ENCODE data around the gene SLC17A8. TPM values are rescaled to one million over a fixed set of nuclear protein-coding genes. Genes with fewer than 3 reads are reported as not detected.

The SLC17A8 gene
- polyA plus RNA-seq, 3 donors, result not detected

- H3K36me3 Mint-ChIP-seq, result no peaks in the 10 kb centered on the region
- peaks cover 0 to 3% (median 0%) of the 10 kb centered on the region in 7 donors for H3K9me3 Mint-ChIP-seq
- Histone ChIP-seq H3K79me2 (ENCODE audit: insufficient read depth, low read length) (no peaks in the 10 kb centered on the region), H4K20me1 (ENCODE audit: insufficient read depth, low read length) (no peaks in the 10 kb centered on the region), H3K27me3 (ENCODE audit: control insufficient read depth in 2 of 2, insufficient read depth in 2 of 2, low read length in 2 of 2) (no peaks in the 10 kb centered on the region), H3K4me1 (ENCODE audit: control insufficient read depth in 1 of 2, insufficient read depth in 2 of 2, low read length in 2 of 2) (no peaks in the 10 kb centered on the region), H3K9ac (ENCODE audit: insufficient read depth, low read length, poor library complexity, severe bottlenecking) (no peak overlapping the region), H3K4me2 (replicated peaks; ENCODE audit: extremely low read depth, low read length, poor library complexity, severe bottlenecking) (no peak overlapping the region), H3K9me3 (replicated peaks in 1 of 2; ENCODE audit: control insufficient read depth in 1 of 2, insufficient read depth in 1 of 2, low read length in 2 of 2) (no peaks in the 10 kb centered on the region), H3K36me3 (replicated peaks in 1 of 2; ENCODE audit: control insufficient read depth in 1 of 2, insufficient read depth in 2 of 2, low read length in 2 of 2) (no peaks in the 10 kb centered on the region), H3K27ac (ENCODE audit: low read depth in 1 of 2, low read length in 2 of 2) (no peak overlapping the region), H2AFZ (ENCODE audit: insufficient read depth, low read depth, low read length, poor library complexity, severe bottlenecking) (no peak overlapping the region), H3K4me3 (replicated peaks in 1 of 3; ENCODE audit: low read depth in 2 of 3, low read length in 3 of 3) (no peak overlapping the region)
- H3K27me3 Mint-ChIP-seq (ENCODE audit: low read depth in 3 of 3), result peaks cover 3 to 6% (median 4%) of the 10 kb centered on the region in 3 donors
- H3K27ac Mint-ChIP-seq, result no peak overlapping the region
- H3K4me3 Mint-ChIP-seq, result no peak overlapping the region
- H3K4me1 Mint-ChIP-seq, result no peaks in the 10 kb centered on the region
- DNase-seq, result no peak
- intact Hi-C loops (cut with micrococcal nuclease), result no loop called here
- 90% methylated on average over 2 of the region's 2 CpGs for WGBS (ENCODE audit: insufficient coverage)
- TF ChIP-seq, protein P1, sequence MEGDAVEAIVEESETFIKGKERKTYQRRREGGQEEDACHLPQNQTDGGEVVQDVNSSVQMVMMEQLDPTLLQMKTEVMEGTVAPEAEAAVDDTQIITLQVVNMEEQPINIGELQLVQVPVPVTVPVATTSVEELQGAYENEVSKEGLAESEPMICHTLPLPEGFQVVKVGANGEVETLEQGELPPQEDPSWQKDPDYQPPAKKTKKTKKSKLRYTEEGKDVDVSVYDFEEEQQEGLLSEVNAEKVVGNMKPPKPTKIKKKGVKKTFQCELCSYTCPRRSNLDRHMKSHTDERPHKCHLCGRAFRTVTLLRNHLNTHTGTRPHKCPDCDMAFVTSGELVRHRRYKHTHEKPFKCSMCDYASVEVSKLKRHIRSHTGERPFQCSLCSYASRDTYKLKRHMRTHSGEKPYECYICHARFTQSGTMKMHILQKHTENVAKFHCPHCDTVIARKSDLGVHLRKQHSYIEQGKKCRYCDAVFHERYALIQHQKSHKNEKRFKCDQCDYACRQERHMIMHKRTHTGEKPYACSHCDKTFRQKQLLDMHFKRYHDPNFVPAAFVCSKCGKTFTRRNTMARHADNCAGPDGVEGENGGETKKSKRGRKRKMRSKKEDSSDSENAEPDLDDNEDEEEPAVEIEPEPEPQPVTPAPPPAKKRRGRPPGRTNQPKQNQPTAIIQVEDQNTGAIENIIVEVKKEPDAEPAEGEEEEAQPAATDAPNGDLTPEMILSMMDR (IDR thresholded peaks at IDR 0.05), result no peak
These were observed 46.6 kb downstream of the SLC17A8 start for GRCh38 chr12:100403446-100403845.

DNA sequence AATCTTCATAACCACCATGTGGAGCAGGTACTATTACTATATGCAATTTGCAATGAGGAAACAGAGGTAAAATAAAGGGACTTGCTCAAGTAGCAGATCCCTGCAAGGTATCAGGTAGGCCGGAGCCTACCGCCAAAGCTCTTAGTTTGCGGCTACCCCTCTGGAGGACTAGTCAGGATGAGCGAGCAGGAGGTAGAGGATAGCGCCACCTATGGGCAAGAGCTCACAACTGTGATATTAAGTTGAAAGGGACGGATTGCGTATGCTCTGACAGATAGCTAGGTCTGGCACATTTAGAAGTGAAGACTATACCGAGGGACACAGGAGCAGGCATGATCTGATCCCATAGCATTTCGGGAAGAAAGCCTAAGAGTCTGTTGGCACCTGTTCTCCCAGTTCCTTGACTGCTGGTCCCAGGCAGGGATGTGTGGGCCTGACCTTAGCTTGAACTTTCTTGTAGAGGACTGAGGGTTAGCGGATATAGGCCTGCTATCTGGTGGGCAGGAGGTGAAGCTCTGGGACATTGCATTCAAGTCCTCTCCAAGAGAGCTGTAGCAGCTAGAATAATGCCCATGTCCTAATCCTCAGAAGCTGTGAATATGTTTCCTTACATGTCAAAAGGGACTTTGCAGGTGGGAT, 48.0 kb downstream of the SLC17A8 start:
- Mint-ChIP-seq H3K4me1 (no peaks in the 10 kb centered on the region), H3K27ac (no peak overlapping the region), H3K27me3 (ENCODE audit: low read depth in 3 of 3) (peaks cover 4 to 7% (median 6%) of the 10 kb centered on the region in 3 donors), H3K36me3 (no peaks in the 10 kb centered on the region), H3K9me3 (peaks cover 0 to 3% (median 0%) of the 10 kb centered on the region in 7 donors), H3K4me3 (no peak overlapping the region)
- H3K9ac ChIP-seq (ENCODE audit: insufficient read depth, low read length, poor library complexity, severe bottlenecking), result no peak overlapping the region
- no peaks in the 10 kb centered on the region for H4K20me1 ChIP-seq (ENCODE audit: insufficient read depth, low read length)
- intact Hi-C loops (cut with micrococcal nuclease), result no loop called here
- H3K27me3 ChIP-seq (ENCODE audit: control insufficient read depth in 2 of 2, insufficient read depth in 2 of 2, low read length in 2 of 2), result no peaks in the 10 kb centered on the region
- H3K79me2 ChIP-seq (ENCODE audit: insufficient read depth, low read length), result no peaks in the 10 kb centered on the region
- TF ChIP-seq, protein P1 (IDR thresholded peaks at IDR 0.05), result peak; percentile 57
- 74% methylated on average over 10 of the region's 10 CpGs for WGBS (ENCODE audit: insufficient coverage)
- peak in 2 of 3 donors; percentile 1 to 12 for DNase-seq
- H3K36me3 ChIP-seq (replicated peaks in 1 of 2; ENCODE audit: control insufficient read depth in 1 of 2, insufficient read depth in 2 of 2, low read length in 2 of 2), result no peaks in the 10 kb centered on the region
- no peak overlapping the region for H3K4me3 ChIP-seq (replicated peaks in 1 of 3; ENCODE audit: low read depth in 2 of 3, low read length in 3 of 3)
- H2AFZ ChIP-seq (ENCODE audit: insufficient read depth, low read depth, low read length, poor library complexity, severe bottlenecking), result no peak overlapping the region
- H3K9me3 ChIP-seq (replicated peaks in 1 of 2; ENCODE audit: control insufficient read depth in 1 of 2, insufficient read depth in 1 of 2, low read length in 2 of 2), result no peaks in the 10 kb centered on the region
- H3K27ac ChIP-seq (ENCODE audit: low read depth in 1 of 2, low read length in 2 of 2), result no peak overlapping the region
- H3K4me1 ChIP-seq (ENCODE audit: control insufficient read depth in 1 of 2, insufficient read depth in 2 of 2, low read length in 2 of 2), result no peaks in the 10 kb centered on the region
- no peak overlapping the region for H3K4me2 ChIP-seq (replicated peaks; ENCODE audit: extremely low read depth, low read length, poor library complexity, severe bottlenecking)

Measured in CD14-positive monocyte (primary cell).